AG09319 (cell line): ENCODE results near the gene SCYL1.

ENCODE experiments used
- DNase-seq: peaks from one replicate; pipeline ENCODE4 v3.0.0-alpha.2; 2010; ENCODE audit warnings: low read depth; ENCODE audit errors: extremely low read depth
- TF ChIP-seq, protein P1 (sequence below): IDR thresholded peaks from 2 replicates; pipeline ENCODE4 v1.5.1; 2011; ENCODE audit warnings: low read depth, mild to moderate bottlenecking, inconsistent platforms, low read length, moderate library complexity

SCYL1 gene

DNA sequence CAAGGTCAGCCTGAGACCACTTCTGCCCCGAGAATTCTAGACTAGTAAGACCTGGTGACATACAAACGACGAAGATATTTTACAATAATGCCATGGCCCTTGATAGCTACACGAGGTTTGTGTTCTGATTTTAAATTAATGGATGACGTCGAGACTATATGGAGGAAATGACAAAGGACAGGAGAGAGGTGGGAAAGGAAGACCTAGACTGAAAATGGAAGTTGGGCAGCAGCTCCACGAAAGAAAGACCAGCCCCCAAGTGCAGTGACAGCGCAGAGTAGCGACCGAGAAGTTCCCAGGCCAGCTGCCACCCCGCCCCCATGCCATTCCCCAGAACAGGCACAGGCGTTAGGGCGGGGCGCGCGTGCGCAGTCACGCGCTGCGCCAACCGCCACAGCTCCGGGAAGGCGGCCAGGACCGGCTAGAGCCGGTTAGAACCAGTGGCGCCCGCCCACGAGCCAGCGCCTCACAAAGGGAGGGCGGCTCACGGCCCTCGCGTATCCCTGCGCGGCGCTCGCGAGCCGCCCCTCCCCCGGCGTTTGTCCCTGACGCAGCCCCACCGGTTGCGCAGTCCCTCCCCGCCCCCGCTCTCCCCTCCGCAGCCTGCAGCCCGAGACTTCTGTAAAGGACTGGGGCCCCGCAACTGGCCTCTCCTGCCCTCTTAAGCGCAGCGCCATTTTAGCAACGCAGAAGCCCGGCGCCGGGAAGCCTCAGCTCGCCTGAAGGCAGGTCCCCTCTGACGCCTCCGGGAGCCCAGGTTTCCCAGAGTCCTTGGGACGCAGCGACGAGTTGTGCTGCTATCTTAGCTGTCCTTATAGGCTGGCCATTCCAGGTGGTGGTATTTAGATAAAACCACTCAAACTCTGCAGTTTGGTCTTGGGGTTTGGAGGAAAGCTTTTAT lies 27.5 kb upstream of the SCYL1 start:
- TF ChIP-seq, protein P1, sequence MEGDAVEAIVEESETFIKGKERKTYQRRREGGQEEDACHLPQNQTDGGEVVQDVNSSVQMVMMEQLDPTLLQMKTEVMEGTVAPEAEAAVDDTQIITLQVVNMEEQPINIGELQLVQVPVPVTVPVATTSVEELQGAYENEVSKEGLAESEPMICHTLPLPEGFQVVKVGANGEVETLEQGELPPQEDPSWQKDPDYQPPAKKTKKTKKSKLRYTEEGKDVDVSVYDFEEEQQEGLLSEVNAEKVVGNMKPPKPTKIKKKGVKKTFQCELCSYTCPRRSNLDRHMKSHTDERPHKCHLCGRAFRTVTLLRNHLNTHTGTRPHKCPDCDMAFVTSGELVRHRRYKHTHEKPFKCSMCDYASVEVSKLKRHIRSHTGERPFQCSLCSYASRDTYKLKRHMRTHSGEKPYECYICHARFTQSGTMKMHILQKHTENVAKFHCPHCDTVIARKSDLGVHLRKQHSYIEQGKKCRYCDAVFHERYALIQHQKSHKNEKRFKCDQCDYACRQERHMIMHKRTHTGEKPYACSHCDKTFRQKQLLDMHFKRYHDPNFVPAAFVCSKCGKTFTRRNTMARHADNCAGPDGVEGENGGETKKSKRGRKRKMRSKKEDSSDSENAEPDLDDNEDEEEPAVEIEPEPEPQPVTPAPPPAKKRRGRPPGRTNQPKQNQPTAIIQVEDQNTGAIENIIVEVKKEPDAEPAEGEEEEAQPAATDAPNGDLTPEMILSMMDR: peak; percentile 11; the same call in 1 of the 2 replicates
- peak; percentile 99 for DNase-seq

DNA sequence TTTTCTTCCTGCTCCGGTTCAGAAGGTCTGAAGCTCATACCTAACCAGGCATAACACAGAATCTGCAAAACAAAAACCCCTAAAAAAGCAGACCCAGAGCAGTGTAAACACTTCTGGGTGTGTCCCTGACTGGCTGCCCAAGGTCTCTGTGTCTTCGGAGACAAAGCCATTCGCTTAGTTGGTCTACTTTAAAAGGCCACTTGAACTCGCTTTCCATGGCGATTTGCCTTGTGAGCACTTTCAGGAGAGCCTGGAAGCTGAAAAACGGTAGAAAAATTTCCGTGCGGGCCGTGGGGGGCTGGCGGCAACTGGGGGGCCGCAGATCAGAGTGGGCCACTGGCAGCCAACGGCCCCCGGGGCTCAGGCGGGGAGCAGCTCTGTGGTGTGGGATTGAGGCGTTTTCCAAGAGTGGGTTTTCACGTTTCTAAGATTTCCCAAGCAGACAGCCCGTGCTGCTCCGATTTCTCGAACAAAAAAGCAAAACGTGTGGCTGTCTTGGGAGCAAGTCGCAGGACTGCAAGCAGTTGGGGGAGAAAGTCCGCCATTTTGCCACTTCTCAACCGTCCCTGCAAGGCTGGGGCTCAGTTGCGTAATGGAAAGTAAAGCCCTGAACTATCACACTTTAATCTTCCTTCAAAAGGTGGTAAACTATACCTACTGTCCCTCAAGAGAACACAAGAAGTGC lies 26.7 kb upstream of the SCYL1 start:
- no peak for DNase-seq
- TF ChIP-seq, protein P1: no peak

DNA sequence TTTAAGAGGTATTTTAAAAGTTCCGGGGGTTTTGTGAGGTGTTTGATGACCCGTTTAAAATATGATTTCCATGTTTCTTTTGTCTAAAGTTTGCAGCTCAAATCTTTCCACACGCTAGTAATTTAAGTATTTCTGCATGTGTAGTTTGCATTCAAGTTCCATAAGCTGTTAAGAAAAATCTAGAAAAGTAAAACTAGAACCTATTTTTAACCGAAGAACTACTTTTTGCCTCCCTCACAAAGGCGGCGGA lies 26.2 kb upstream of the SCYL1 start:
- DNase-seq: no peak
- TF ChIP-seq, protein P1: no peak

DNA sequence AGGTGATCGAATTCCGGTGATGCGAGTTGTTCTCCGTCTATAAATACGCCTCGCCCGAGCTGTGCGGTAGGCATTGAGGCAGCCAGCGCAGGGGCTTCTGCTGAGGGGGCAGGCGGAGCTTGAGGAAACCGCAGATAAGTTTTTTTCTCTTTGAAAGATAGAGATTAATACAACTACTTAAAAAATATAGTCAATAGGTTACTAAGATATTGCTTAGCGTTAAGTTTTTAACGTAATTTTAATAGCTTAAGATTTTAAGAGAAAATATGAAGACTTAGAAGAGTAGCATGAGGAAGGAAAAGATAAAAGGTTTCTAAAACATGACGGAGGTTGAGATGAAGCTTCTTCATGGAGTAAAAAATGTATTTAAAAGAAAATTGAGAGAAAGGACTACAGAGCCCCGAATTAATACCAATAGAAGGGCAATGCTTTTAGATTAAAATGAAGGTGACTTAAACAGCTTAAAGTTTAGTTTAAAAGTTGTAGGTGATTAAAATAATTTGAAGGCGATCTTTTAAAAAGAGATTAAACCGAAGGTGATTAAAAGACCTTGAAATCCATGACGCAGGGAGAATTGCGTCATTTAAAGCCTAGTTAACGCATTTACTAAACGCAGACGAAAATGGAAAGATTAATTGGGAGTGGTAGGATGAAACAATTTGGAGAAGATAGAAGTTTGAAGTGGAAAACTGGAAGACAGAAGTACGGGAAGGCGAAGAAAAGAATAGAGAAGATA lies 25.7 kb upstream of the SCYL1 start, which contains the start of gene MALAT1:
MALAT1 (plus strand) TSS at position 69 of the 736 bp plus-strand sequence.
- TF ChIP-seq, protein P1: no peak
- peak; percentile 96 for DNase-seq

DNA sequence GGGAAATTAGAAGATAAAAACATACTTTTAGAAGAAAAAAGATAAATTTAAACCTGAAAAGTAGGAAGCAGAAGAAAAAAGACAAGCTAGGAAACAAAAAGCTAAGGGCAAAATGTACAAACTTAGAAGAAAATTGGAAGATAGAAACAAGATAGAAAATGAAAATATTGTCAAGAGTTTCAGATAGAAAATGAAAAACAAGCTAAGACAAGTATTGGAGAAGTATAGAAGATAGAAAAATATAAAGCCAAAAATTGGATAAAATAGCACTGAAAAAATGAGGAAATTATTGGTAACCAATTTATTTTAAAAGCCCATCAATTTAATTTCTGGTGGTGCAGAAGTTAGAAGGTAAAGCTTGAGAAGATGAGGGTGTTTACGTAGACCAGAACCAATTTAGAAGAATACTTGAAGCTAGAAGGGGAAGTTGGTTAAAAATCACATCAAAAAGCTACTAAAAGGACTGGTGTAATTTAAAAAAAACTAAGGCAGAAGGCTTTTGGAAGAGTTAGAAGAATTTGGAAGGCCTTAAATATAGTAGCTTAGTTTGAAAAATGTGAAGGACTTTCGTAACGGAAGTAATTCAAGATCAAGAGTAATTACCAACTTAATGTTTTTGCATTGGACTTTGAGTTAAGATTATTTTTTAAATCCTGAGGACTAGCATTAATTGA lies 25.0 kb upstream of the SCYL1 start:
- TF ChIP-seq, protein P1: no peak
- no peak for DNase-seq

DNA sequence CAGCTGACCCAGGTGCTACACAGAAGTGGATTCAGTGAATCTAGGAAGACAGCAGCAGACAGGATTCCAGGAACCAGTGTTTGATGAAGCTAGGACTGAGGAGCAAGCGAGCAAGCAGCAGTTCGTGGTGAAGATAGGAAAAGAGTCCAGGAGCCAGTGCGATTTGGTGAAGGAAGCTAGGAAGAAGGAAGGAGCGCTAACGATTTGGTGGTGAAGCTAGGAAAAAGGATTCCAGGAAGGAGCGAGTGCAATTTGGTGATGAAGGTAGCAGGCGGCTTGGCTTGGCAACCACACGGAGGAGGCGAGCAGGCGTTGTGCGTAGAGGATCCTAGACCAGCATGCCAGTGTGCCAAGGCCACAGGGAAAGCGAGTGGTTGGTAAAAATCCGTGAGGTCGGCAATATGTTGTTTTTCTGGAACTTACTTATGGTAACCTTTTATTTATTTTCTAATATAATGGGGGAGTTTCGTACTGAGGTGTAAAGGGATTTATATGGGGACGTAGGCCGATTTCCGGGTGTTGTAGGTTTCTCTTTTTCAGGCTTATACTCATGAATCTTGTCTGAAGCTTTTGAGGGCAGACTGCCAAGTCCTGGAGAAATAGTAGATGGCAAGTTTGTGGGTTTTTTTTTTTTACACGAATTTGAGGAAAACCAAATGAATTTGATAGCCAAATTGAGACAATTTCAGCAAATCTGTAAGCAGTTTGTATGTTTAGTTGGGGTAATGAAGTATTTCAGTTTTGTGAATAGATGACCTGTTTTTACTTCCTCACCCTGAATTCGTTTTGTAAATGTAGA lies 24.3 kb upstream of the SCYL1 start:
- TF ChIP-seq, protein P1: no peak
- no peak for DNase-seq
